Measurements from ENCODE around the gene AQP11.

The AQP11 gene

DNA sequence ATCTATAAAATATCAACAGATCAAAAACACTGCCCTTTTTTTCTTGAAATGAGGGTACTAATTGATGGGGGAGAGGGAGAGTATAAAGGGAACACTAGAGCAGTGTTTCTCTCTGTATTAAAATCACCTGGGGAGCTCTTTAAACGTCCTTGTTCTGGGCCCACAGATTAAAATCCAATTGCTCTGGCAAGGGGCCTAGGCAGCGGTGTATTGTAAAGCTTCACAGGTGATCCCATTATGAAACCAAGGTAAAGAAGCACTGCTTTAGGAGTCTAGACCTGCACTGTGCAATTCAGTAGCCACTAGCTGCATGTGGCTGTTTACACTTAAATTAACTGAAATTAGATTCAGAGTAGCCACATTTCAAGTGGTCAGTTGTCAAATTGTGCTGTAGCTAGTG lies 3.0 kb downstream of the AQP11 start:
- Histone ChIP-seq H3K36me3 (ENCODE audit: control insufficient read depth in 5 of 5, insufficient read depth in 5 of 5, low read length in 5 of 5) (no peaks in the 10 kb centered on the region), H3K9me3 (ENCODE audit: control insufficient read depth in 5 of 5, low read length in 5 of 5) (no peaks in the 10 kb centered on the region), H3K9ac (ENCODE audit: low read length in 5 of 5) (no peak overlapping the region), H3K27ac (ENCODE audit: low read depth, low read length) (no peak overlapping the region), H3K4me1 (ENCODE audit: control insufficient read depth in 5 of 5, insufficient read depth in 5 of 5, low read length in 5 of 5) (peaks cover 0 to 28% (median 20%) of the 10 kb centered on the region in 5 donors), H3K27me3 (ENCODE audit: control insufficient read depth in 5 of 5, insufficient read depth in 4 of 5, low read length in 5 of 5) (no peaks in the 10 kb centered on the region), H3K4me3 (ENCODE audit: low read depth in 1 of 5, low read length in 5 of 5) (no peak overlapping the region)

DNA sequence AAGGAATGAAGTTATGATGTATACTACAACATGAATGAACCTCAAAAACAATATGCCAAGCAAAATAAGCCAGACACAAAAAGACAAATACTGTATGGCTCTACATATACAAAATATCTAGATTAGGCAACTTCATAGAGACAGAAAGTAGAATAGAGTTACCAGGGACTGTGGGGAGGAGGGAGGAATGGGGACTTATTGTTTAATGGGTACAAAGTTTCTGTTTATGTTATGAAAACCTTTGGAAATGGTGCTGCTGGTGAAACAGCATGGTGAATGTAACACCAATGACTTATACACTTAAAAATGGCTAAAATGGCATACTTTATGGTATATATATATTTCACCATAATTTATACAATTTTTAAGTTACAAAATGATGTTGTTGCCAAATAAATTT lies 4.1 kb downstream of the AQP11 start:
- H3K4me3 ChIP-seq (ENCODE audit: low read depth in 1 of 5, low read length in 5 of 5), result no peak overlapping the region
- H3K9me3 ChIP-seq (ENCODE audit: control insufficient read depth in 5 of 5, low read length in 5 of 5), result no peaks in the 10 kb centered on the region
- H3K27me3 ChIP-seq (ENCODE audit: control insufficient read depth in 5 of 5, insufficient read depth in 4 of 5, low read length in 5 of 5), result no peaks in the 10 kb centered on the region
- H3K4me1 ChIP-seq (ENCODE audit: control insufficient read depth in 5 of 5, insufficient read depth in 5 of 5, low read length in 5 of 5), result peaks cover 0 to 25% (median 15%) of the 10 kb centered on the region in 5 donors
- H3K36me3 ChIP-seq (ENCODE audit: control insufficient read depth in 5 of 5, insufficient read depth in 5 of 5, low read length in 5 of 5), result no peaks in the 10 kb centered on the region
- no peak overlapping the region for H3K9ac ChIP-seq (ENCODE audit: low read length in 5 of 5)
- H3K27ac ChIP-seq (ENCODE audit: low read depth, low read length), result peak overlapping the region; percentile 22

DNA sequence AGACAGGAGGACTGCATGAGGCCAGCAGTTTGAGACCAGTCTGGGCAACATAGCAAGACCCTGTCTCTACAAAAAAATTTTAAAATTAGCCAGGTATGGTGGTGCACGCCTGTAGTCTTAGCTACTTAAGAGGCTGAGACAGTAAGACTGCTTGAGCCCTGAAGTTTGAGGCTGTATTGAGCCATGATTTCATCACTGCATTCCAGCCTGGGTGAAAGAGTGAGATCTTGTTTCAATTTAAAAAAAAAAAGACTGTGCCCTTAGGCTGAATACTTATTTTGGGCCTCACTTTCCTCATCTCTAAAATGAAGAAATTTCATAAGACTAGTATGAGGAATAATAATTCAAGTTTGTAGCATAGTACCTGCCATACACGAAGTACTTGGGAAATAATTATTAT lies 6.9 kb downstream of the AQP11 start:
- no peaks in the 10 kb centered on the region for H3K9me3 ChIP-seq (ENCODE audit: control insufficient read depth in 5 of 5, low read length in 5 of 5)
- H3K9ac ChIP-seq (ENCODE audit: low read length in 5 of 5), result no peak overlapping the region
- H3K4me1 ChIP-seq (ENCODE audit: control insufficient read depth in 5 of 5, insufficient read depth in 5 of 5, low read length in 5 of 5), result peaks cover 0 to 10% (median 0%) of the 10 kb centered on the region in 5 donors
- H3K27me3 ChIP-seq (ENCODE audit: control insufficient read depth in 5 of 5, insufficient read depth in 4 of 5, low read length in 5 of 5), result no peaks in the 10 kb centered on the region
- no peak overlapping the region for H3K4me3 ChIP-seq (ENCODE audit: low read depth in 1 of 5, low read length in 5 of 5)
- no peak overlapping the region for H3K27ac ChIP-seq (ENCODE audit: low read depth, low read length)
- no peaks in the 10 kb centered on the region for H3K36me3 ChIP-seq (ENCODE audit: control insufficient read depth in 5 of 5, insufficient read depth in 5 of 5, low read length in 5 of 5)

DNA sequence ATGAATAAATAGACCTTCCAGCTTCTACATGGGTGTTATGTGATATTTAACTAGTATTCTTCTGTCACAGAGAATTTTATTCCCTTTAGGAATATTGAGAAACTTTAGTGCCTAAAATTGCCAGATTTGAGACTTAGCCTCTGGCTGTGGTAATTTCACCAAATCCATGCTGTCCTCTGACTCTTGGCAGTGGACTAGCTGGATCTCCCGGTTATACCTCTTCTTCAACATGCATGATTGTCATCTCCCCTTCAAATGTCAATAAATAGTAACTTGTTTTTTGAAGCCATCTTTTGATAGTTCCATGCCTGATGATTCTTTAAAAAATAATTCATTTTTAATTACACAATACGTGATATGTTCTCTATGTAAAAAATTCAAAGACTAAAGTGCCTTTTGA lies 8.4 kb downstream of the AQP11 start:
- Histone ChIP-seq H3K27me3 (ENCODE audit: control insufficient read depth in 5 of 5, insufficient read depth in 4 of 5, low read length in 5 of 5) (no peaks in the 10 kb centered on the region), H3K4me3 (ENCODE audit: low read depth in 1 of 5, low read length in 5 of 5) (no peak overlapping the region), H3K9ac (ENCODE audit: low read length in 5 of 5) (no peak overlapping the region), H3K4me1 (ENCODE audit: control insufficient read depth in 5 of 5, insufficient read depth in 5 of 5, low read length in 5 of 5) (peaks cover 0 to 18% (median 0%) of the 10 kb centered on the region in 5 donors), H3K27ac (ENCODE audit: low read depth, low read length) (no peak overlapping the region), H3K9me3 (ENCODE audit: control insufficient read depth in 5 of 5, low read length in 5 of 5) (no peaks in the 10 kb centered on the region), H3K36me3 (ENCODE audit: control insufficient read depth in 5 of 5, insufficient read depth in 5 of 5, low read length in 5 of 5) (no peaks in the 10 kb centered on the region)

DNA sequence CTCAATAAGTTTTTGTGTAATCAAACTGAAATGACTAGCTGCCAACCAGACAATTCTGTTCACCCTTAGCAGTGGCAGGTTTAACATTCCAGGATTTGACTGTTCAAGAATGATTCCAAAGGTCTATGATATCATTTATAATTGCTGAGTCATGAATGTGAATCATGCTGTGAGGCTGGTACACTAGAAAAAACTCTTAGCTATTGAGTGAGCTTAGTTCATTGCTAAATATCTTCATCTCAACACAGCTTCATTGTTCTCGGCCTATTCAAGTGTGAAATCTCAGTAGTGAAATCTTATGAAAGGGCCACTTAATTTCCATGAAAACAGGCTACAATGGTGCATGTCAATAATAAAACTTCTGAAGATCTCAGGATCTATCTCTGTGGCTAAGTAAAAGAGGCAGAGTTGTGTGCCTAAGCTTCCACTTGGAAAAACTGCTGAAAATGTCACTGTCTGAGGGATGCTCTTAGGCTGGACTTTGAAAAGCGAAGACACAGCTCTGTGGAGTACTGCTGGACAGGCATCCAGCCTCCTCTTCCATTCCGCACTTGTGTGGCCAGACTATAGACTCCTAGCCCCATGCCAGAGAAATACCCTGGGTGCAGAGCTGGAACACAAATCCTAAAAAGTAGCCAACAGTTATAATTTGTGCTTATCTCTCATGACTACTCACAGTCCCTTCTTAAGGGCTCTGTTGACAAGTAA lies 12.8 kb downstream of the AQP11 start:
- H3K27me3 ChIP-seq (ENCODE audit: control insufficient read depth in 5 of 5, insufficient read depth in 4 of 5, low read length in 5 of 5), result no peaks in the 10 kb centered on the region
- peaks cover 0 to 12% (median 0%) of the 10 kb centered on the region in 5 donors for H3K4me1 ChIP-seq (ENCODE audit: control insufficient read depth in 5 of 5, insufficient read depth in 5 of 5, low read length in 5 of 5)
- H3K36me3 ChIP-seq (ENCODE audit: control insufficient read depth in 5 of 5, insufficient read depth in 5 of 5, low read length in 5 of 5), result peaks cover 0 to 9% (median 0%) of the 10 kb centered on the region in 5 donors
- peak overlapping the region in 2 of 5 donors; percentile 3 to 46 for H3K9ac ChIP-seq (ENCODE audit: low read length in 5 of 5)
- no peak overlapping the region for H3K4me3 ChIP-seq (ENCODE audit: low read depth in 1 of 5, low read length in 5 of 5)
- no peaks in the 10 kb centered on the region for H3K9me3 ChIP-seq (ENCODE audit: control insufficient read depth in 5 of 5, low read length in 5 of 5)
- peak overlapping the region; percentile 82 for H3K27ac ChIP-seq (ENCODE audit: low read depth, low read length)

DNA sequence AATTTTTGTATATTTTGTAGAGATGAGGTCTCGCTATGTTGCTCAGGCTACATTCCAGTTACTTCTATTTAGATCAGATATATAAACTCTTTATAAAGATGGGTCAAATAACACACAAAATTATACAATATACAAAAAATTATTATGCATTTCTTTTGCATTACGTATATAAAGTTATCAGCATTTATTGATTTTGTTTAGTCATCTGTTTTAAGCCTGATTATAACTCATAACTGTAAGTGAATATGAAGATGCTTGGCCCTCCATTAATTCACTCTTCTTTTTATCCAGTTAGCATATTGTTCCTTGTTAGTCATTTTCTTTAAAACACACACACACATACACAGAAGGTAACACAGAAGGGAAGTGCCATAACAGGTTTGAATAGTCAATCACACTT lies 14.5 kb downstream of the AQP11 start:
- Histone ChIP-seq H3K4me1 (ENCODE audit: control insufficient read depth in 5 of 5, insufficient read depth in 5 of 5, low read length in 5 of 5) (peaks cover 0 to 12% (median 0%) of the 10 kb centered on the region in 5 donors), H3K4me3 (ENCODE audit: low read depth in 1 of 5, low read length in 5 of 5) (no peak overlapping the region), H3K9ac (ENCODE audit: low read length in 5 of 5) (no peak overlapping the region), H3K27me3 (ENCODE audit: control insufficient read depth in 5 of 5, insufficient read depth in 4 of 5, low read length in 5 of 5) (no peaks in the 10 kb centered on the region), H3K36me3 (ENCODE audit: control insufficient read depth in 5 of 5, insufficient read depth in 5 of 5, low read length in 5 of 5) (peaks cover 0 to 10% (median 2%) of the 10 kb centered on the region in 5 donors), H3K27ac (ENCODE audit: low read depth, low read length) (no peak overlapping the region), H3K9me3 (ENCODE audit: control insufficient read depth in 5 of 5, low read length in 5 of 5) (no peaks in the 10 kb centered on the region)

DNA sequence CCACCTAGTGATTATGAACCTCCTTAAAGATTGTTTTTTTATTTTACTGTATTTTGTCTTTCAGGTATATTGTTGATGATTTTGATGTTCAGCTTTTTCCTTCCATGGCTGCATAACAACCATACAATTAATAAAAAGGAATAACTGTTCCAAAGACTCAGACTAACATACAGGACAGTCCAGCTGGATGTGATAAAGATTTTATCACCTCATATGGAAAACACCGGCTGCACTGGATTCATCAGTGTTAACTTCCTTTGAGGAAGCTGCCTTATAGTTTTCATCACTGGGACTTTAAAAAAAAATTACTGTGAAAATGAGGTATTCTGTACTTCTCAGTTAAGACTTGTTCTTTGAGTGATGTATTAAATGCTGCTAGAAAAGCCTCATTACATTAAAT lies 19.5 kb downstream of the AQP11 start:
- H3K27ac ChIP-seq (ENCODE audit: low read depth, low read length), result no peak overlapping the region
- peaks cover 0 to 3% (median 0%) of the 10 kb centered on the region in 5 donors for H3K4me1 ChIP-seq (ENCODE audit: control insufficient read depth in 5 of 5, insufficient read depth in 5 of 5, low read length in 5 of 5)
- H3K9me3 ChIP-seq (ENCODE audit: control insufficient read depth in 5 of 5, low read length in 5 of 5), result no peaks in the 10 kb centered on the region
- H3K27me3 ChIP-seq (ENCODE audit: control insufficient read depth in 5 of 5, insufficient read depth in 4 of 5, low read length in 5 of 5), result no peaks in the 10 kb centered on the region
- peaks cover 10 to 45% (median 21%) of the 10 kb centered on the region in 5 donors for H3K36me3 ChIP-seq (ENCODE audit: control insufficient read depth in 5 of 5, insufficient read depth in 5 of 5, low read length in 5 of 5)
- no peak overlapping the region for H3K4me3 ChIP-seq (ENCODE audit: low read depth in 1 of 5, low read length in 5 of 5)
- no peak overlapping the region for H3K9ac ChIP-seq (ENCODE audit: low read length in 5 of 5)

DNA sequence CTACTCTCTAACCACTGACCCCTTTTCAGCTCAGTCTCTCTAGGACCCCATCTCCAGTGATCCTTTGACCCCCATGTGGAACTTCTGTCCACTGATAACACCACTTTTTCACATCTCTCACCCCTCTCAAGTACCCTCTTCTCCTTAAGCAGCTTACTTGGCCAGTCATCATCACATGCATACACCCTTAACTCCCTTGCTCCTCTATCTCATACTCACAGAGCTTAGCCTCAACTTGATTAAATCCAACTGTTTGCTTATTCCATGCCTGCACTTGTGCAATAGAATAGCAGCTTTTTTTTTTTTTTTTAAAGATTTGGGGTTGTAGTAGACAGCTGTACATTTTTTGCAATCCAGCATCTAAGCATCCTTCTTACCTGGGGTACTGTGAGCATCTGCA lies 22.2 kb downstream of the AQP11 start:
- Histone ChIP-seq H3K27ac (ENCODE audit: low read depth, low read length) (no peak overlapping the region), H3K36me3 (ENCODE audit: control insufficient read depth in 5 of 5, insufficient read depth in 5 of 5, low read length in 5 of 5) (peaks cover 24 to 60% (median 28%) of the 10 kb centered on the region in 5 donors), H3K4me1 (ENCODE audit: control insufficient read depth in 5 of 5, insufficient read depth in 5 of 5, low read length in 5 of 5) (peaks cover 0 to 3% (median 0%) of the 10 kb centered on the region in 5 donors), H3K4me3 (ENCODE audit: low read depth in 1 of 5, low read length in 5 of 5) (no peak overlapping the region), H3K27me3 (ENCODE audit: control insufficient read depth in 5 of 5, insufficient read depth in 4 of 5, low read length in 5 of 5) (no peaks in the 10 kb centered on the region), H3K9me3 (ENCODE audit: control insufficient read depth in 5 of 5, low read length in 5 of 5) (no peaks in the 10 kb centered on the region), H3K9ac (ENCODE audit: low read length in 5 of 5) (no peak overlapping the region)

DNA sequence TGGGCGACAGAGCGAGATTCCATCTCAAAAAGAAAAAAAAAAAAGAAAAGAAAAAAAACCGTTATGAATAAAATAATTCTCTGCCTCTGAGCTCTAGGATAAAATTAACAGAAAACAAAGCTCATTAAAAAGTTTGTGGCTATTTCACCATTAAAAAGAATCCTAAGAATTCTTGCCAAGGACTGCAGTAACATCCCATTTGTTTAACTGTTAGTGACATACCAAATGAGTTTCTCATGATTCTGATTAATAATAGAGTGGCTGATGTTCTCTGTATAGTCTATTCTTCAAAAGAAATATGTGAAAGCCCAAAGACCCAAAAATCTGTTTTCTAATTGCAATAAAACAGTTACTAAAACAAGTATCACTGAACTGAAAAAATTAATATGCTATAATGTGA lies 28.1 kb downstream of the AQP11 start:
- Histone ChIP-seq H3K27me3 (ENCODE audit: control insufficient read depth in 5 of 5, insufficient read depth in 4 of 5, low read length in 5 of 5) (no peaks in the 10 kb centered on the region), H3K9ac (ENCODE audit: low read length in 5 of 5) (no peak overlapping the region), H3K4me1 (ENCODE audit: control insufficient read depth in 5 of 5, insufficient read depth in 5 of 5, low read length in 5 of 5) (peaks cover 0 to 13% (median 0%) of the 10 kb centered on the region in 5 donors), H3K36me3 (ENCODE audit: control insufficient read depth in 5 of 5, insufficient read depth in 5 of 5, low read length in 5 of 5) (peaks cover 29 to 60% (median 32%) of the 10 kb centered on the region in 5 donors), H3K27ac (ENCODE audit: low read depth, low read length) (peak overlapping the region; percentile 51), H3K9me3 (ENCODE audit: control insufficient read depth in 5 of 5, low read length in 5 of 5) (no peaks in the 10 kb centered on the region), H3K4me3 (ENCODE audit: low read depth in 1 of 5, low read length in 5 of 5) (no peak overlapping the region)

DNA sequence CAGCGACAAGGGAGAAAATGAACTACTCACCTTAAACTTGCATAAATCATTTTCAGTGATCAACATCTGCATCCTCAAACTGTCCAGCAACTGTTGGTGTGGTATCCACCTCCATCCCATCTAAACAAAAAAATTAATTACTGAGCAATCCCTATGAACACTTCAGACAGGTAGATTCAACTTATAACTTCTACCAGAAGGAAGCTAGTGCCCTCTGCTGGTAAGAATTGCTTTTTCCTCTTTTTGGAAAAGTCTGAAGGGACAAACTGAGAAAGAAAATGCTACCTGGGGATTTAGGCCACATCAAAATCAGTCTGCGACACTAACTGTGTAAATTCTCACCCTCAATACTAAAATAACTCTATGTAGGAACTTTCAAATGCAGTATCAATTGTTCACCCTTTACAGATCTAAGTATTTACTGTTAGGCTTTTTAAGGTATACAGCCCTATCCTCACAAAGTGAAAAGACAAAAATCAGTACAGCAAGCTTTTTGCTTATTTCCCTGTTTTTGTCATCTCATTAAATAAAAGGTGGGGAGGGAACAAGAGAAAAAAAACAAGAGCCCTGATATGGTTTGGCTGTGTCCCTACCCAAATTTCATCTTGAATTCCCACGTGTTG lies 29.9 kb downstream of the AQP11 start:
- H3K36me3 ChIP-seq (ENCODE audit: control insufficient read depth in 5 of 5, insufficient read depth in 5 of 5, low read length in 5 of 5), result peaks cover 21 to 65% (median 41%) of the 10 kb centered on the region in 5 donors
- no peak overlapping the region for H3K4me3 ChIP-seq (ENCODE audit: low read depth in 1 of 5, low read length in 5 of 5)
- H3K27ac ChIP-seq (ENCODE audit: low read depth, low read length), result no peak overlapping the region
- H3K9me3 ChIP-seq (ENCODE audit: control insufficient read depth in 5 of 5, low read length in 5 of 5), result no peaks in the 10 kb centered on the region
- H3K4me1 ChIP-seq (ENCODE audit: control insufficient read depth in 5 of 5, insufficient read depth in 5 of 5, low read length in 5 of 5), result peaks cover 0 to 13% (median 0%) of the 10 kb centered on the region in 5 donors
- H3K9ac ChIP-seq (ENCODE audit: low read length in 5 of 5), result no peak overlapping the region
- no peaks in the 10 kb centered on the region for H3K27me3 ChIP-seq (ENCODE audit: control insufficient read depth in 5 of 5, insufficient read depth in 4 of 5, low read length in 5 of 5)
